GM21360 (cell line): ENCODE results near the gene C1R.
"Not testable (repeated sequence)": the region's sequence is repeated elsewhere in the genome, so short reads cannot be mapped to it uniquely, and the experiment has no call there.

Experiments used
- ATAC-seq: cut with Tn5 transposase; IDR thresholded peaks from one replicate; pipeline ENCODE4 v1.9.1; 2021; ENCODE audit warnings: mild to moderate bottlenecking, moderate library complexity; ENCODE audit not compliant: unreplicated experiment

Gene C1R

DNA sequence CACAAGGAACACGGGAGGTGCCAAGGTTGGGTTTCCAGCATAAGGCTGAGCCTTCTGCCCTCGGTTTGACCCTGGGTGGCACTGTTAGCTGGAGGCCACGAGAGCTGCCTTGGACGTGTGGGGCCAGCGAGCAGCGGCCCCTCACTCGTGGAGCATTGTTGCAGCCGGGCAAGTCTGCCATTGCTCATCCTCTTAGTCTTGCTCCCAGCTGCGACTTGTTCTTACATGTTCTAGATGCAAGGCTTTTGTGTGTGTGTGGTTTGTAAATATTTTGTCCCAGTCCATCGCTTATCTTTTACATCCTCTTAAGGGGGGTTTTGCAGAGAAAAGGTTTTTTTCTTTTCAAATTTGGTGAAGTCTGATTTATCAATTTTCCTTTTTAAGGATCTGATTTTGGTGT is 52.8 kb downstream of the C1R start:
- ATAC-seq = no peak

DNA sequence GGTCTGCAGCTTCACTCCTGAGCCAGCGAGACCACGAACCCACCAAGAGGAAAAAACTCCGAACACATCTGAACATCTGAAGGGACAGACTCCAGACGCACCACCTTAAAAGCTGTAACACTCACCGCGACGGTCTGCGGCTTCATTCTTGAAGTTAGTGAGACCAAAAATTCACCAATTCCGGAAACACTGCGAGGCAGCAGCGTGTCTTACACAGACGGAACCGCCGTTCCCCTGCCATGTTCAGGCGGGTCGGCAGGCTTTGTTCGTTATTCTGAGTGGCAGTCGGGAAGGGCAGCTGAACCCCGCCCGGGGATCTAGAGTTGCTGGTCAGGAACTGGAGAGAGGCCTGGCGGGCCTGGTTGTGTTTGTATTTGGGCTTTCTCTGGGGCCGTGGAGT is 53.7 kb downstream of the C1R start:
- ATAC-seq = no peak

DNA sequence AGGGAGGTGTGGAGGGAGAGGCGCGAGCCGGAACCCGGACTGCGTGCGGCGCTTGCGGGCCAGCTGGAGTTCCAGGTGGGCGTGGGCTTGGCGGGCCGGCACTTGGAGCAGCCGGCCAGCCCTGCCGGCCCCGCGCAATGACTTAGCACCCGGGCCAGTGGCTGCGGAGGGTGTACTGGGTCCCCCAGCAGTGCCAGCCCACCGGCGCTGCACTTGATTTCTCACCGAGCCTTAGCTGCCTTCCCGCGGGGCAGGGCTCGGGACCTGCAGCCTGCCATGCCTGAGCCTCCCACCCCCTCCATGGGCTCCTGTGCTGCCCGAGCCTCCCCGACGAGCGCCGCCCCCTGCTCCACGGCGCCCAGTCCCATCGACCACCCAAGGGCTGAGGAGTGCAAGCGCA is 54.8 kb downstream of the C1R start:
- not testable (repeated sequence) for ATAC-seq

DNA sequence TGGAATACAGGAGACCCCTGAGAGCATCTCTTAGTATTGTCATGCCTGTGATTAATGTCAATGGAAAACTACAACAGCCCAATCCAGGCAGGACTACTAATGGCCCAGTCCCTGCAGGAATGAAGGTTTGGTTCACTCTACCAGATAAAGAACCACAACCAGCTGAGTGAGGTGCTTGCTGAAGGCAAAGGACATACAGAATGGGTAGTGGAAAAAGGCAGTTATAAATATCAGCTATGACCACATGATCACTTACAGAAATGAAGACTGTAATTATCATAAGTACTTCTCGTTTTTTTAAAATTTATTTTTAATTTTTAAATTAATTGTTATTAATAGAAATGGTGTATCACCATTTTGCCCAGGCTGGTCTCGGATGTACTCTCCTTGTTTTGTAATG is 56.8 kb downstream of the C1R start:
- ATAC-seq = no peak

DNA sequence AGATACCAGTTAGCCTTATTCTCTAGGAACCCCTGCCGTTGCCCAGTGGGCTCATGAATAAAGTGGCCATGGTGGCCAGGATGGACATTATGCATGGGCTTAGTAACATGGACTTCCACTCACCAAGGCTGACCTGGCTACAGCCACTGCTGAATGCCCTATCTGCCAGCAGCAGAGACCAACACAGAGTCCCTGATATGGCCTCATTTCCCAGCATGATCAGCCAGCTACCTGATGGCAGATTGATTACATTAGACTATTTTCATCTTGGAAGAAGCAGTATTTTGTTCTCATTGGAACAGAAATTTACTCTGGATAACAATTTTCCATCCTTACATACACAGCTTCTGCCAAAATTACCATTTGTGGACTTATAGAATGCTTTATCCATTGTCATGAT is 57.8 kb downstream of the C1R start:
- ATAC-seq = no peak

DNA sequence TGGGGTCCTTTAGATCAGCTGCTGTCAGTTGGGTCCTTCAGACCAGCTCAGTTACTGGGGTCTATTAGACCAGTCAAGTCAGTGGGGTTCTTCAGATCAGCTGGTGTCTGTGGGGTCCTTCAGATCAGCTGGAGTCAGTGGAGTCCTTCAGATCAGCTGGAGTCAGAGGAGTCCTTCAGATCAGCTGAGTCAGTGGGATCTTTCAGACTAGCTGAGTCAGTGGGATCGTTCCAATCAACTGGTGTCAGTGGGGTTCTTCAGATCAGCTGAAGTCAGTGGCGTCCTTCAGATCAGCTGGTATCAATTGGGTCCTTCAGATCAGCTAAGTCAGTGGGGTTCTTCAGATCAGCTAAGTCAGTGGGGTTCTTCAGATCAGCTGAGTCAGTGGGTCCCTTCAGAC is 59.3 kb downstream of the C1R start:
- ATAC-seq = no peak

DNA sequence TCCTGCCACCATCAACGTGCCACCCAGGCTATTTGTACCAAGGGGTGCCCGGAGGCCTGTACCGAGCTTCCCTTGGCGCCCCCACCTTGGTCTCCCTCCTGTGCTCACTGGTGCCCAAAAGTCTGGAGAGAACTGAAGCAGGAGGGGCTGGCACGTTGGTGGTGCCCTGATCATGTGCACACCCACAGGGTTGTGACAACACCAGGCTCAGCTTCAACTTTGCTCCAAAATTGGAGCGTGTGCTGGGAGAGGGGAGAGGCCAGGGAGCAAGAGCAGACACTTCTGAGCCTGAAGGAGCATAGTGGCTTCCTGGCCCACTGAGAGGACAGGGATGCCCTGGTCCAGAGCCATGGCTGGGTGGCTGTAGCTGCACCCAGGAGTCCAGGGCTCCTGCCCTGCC is 60.9 kb downstream of the C1R start:
- no peak for ATAC-seq
